HFFc6 (cell line): ENCODE data around the gene MBTPS2. TPM values are rescaled to one million over a fixed set of nuclear protein-coding genes. Genes with fewer than 3 reads are reported as not detected.

Experiments used
- DNase-seq: peaks from one replicate; pipeline ENCODE4 v3.0.0-alpha.2; 2018
- H3K27ac Mint-ChIP-seq: 2 replicates; pipeline ENCODE4 v1.8.0; 2020; ENCODE audit warnings: mild to moderate bottlenecking, mixed read lengths
- H3K27me3 Mint-ChIP-seq: 2 replicates; pipeline ENCODE4 v1.8.0; 2021; ENCODE audit warnings: mild to moderate bottlenecking, moderate library complexity, mixed read lengths; ENCODE audit not compliant: insufficient read depth
- H3K36me3 Mint-ChIP-seq: 2 replicates; pipeline ENCODE4 v1.8.0; 2021; ENCODE audit warnings: low read depth, mixed read lengths
- H3K4me1 Mint-ChIP-seq: 2 replicates; pipeline ENCODE4 v1.8.0; 2020; ENCODE audit warnings: low read depth, mixed read lengths
- H3K4me3 Mint-ChIP-seq: 2 replicates; pipeline ENCODE4 v1.8.0; 2020; ENCODE audit warnings: mild to moderate bottlenecking, moderate library complexity, mixed read lengths
- H3K9me3 Mint-ChIP-seq: 2 replicates; pipeline ENCODE4 v1.8.0; 2020; ENCODE audit warnings: mild to moderate bottlenecking, mixed read lengths
- CTCF ChIP-seq: fragments of 200-600 bp; sonication (generic); IDR thresholded peaks from 2 replicates; pipeline ENCODE4 v1.5.0; 2021; ENCODE audit warnings: antibody characterized with exemption, mild to moderate bottlenecking
- total RNA-seq, 6 experiments: library from RNA; stranded (reverse); fragmentation: NEBNext Ultra II Directional; extraction: Animal tissue kit (Norgen Biotek cat#: 25700); gene quantifications; 2 replicates in 1 of 6; 3 replicates in 5 of 6; pipeline ENCODE4 v1.2.3, GENCODE V29; 2021

The MBTPS2 gene
- total RNA-seq, 6 experiments from 2014 or later = 31.2 to 39.9 (median 34.0) TPM

DNA sequence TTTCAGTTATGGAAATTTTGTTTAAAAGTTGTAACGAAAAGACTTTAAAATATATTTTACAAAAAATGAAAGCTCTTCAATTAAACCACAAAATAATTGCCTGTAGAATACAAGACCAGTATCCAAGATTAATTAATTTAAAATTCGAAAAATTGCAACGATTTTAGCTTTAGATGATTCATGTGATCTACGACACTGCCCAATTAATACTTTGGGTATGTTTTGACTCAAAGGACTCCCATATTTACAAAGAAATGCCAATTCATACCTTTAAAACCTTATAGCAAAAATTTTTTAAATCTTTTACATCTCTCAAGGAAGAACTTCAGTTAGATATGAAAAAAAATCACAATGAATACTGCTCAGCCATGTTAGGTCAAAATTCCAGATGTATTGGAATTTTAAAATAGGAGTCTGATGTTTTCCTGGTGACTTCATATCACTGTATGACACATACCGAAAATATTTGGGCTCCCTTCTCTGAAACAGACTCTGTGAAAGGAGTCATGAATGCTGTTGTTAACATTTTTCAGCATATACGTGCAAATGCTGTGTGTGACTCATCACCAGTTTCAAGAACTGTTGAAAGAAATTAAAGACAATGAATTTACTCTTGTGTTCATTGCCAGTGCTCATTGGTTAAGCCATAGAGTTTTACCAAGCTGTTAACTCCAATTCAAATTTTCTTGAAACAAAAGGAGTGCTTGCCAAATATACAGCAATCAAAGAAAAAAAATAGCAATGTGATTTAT is 87.3 kb downstream of the MBTPS2 start:
- Mint-ChIP-seq H3K27me3 (no peaks in the 10 kb centered on the region), H3K4me3 (peak overlapping the region; percentile 75), H3K4me1 (peaks cover 48% of the 10 kb centered on the region), H3K9me3 (no peaks in the 10 kb centered on the region), H3K27ac (peak overlapping the region; percentile 86), H3K36me3 (peaks cover 14% of the 10 kb centered on the region)
- TF ChIP-seq CTCF = no peak
- peak; percentile 95 for DNase-seq

DNA sequence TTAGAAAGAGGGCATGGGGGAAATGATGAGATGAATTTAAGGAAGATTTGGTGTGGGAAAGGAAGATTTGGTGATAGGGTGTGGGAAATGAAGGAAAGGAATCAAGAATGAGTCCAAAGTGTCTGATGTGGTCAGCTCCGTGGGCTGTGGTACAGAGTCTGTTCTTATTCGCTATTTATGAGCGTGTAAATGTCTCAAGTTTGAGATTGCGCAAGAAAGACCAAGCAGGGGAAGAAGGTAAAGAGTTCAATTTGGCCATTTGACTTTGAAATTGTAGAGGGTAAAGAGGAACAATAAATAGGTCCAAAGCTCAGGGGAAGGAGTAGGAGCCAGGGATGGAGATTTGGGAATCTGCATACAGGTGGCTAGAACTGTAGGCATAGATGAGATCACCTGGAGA is 89.8 kb downstream of the MBTPS2 start:
- H3K4me1 Mint-ChIP-seq = peaks cover 62% of the 10 kb centered on the region
- H3K4me3 Mint-ChIP-seq = no peak overlapping the region
- H3K27ac Mint-ChIP-seq = peak overlapping the region; percentile 29; the same call in 1 of the 2 replicates
- H3K27me3 Mint-ChIP-seq = no peaks in the 10 kb centered on the region
- no peak for DNase-seq
- no peak for TF ChIP-seq CTCF
- H3K36me3 Mint-ChIP-seq = peaks cover 14% of the 10 kb centered on the region
- no peaks in the 10 kb centered on the region for H3K9me3 Mint-ChIP-seq

GRCh38 chrX:21930986-21931385 is 91.6 kb downstream of the MBTPS2 start:
- DNase-seq = no peak
- no peak for TF ChIP-seq CTCF
- no peaks in the 10 kb centered on the region for H3K27me3 Mint-ChIP-seq
- no peak overlapping the region for H3K4me3 Mint-ChIP-seq
- peaks cover 14% of the 10 kb centered on the region for H3K36me3 Mint-ChIP-seq
- H3K9me3 Mint-ChIP-seq = no peaks in the 10 kb centered on the region
- H3K4me1 Mint-ChIP-seq = peaks cover 58% of the 10 kb centered on the region
- H3K27ac Mint-ChIP-seq = peak overlapping the region; percentile 57

DNA sequence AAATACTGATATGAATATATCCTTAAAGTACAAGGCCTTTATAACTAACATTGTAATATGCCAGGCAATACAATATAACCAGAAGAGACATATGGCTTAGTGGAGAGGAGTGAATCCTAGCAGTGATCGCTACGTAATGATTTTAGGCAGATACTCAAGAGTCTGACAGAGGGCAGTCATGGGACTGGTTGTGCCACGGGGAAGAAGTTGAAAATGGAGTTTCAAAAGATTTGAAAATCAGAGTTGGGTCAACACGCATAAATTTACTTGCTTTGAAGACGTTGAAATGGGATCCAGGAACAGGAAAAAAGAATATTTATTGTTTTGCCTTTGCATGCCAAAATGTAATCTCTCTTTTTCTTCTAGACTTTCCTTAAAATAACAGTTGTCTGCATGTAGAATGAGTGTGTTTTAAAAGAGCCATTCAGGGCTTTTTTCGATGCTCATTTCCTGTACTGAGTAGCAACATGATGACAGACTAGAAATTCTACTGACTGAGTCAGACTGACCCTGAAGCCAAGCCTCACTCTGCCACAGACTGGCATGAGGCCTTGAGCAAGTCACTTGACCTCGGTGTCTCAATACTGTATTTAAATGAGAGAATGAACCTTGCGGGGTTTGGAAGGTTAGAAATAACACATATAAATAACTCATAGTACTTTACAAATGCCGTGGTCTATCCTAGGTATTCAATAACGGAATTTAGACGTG is 93.0 kb downstream of the MBTPS2 start:
- Mint-ChIP-seq H3K27me3 (no peaks in the 10 kb centered on the region), H3K36me3 (peaks cover 14% of the 10 kb centered on the region), H3K9me3 (no peaks in the 10 kb centered on the region), H3K4me3 (peak overlapping the region; percentile 54), H3K27ac (peak overlapping the region; percentile 91), H3K4me1 (peaks cover 44% of the 10 kb centered on the region)
- TF ChIP-seq CTCF = no peak
- DNase-seq = peak; percentile 92

DNA sequence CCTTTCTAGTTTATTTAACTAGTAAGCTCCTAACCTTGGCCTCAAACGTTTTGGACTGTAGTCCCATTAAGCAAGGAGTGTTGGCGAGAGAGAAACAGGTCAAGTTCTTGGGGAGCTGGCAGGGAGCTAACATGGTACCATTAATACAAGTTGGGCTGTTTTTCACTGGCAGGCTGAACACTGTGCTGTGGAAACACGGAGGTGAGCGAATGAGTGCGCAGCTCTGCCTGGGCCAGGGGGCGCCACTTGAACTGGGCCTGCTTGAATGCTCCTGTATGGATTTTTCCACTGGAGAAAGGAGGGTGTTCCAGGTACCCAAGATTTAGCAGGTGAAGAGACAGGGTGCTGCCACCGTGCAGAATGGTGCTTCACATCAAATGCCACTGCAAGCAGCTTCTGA is 93.7 kb downstream of the MBTPS2 start:
- H3K9me3 Mint-ChIP-seq = no peaks in the 10 kb centered on the region
- DNase-seq = no peak
- H3K4me3 Mint-ChIP-seq = peak overlapping the region; percentile 42; the same call in 1 of the 2 replicates
- H3K36me3 Mint-ChIP-seq = peaks cover 14% of the 10 kb centered on the region
- peak overlapping the region; percentile 91 for H3K27ac Mint-ChIP-seq
- peak; percentile 46; the same call in 1 of the 2 replicates for TF ChIP-seq CTCF
- no peaks in the 10 kb centered on the region for H3K27me3 Mint-ChIP-seq
- peaks cover 42% of the 10 kb centered on the region for H3K4me1 Mint-ChIP-seq
